Subcutaneous abdominal adipose tissue (tissue), 5 donors: ENCODE measurements around the gene TRPM2.
"Not testable (repeated sequence)": the region's sequence is repeated elsewhere in the genome, so short reads cannot be mapped to it uniquely, and the experiment has no call there.

ENCODE experiments used
- H3K27ac ChIP-seq: one replicate; pipeline ENCODE4 v1.7.0; 2013; ENCODE audit warnings: low read depth, mild to moderate bottlenecking, inconsistent platforms, low read length, moderate library complexity
- H3K27me3 ChIP-seq, 5 donors: one replicate each; pipeline ENCODE4 v1.7.0; 2013; ENCODE audit warnings: low read length in 5 of 5, inconsistent platforms in 1 of 5; ENCODE audit not compliant: control insufficient read depth in 5 of 5, insufficient read depth in 4 of 5
- H3K36me3 ChIP-seq, 5 donors: one replicate each; pipeline ENCODE4 v1.7.0; 2013; ENCODE audit warnings: low read length in 5 of 5; ENCODE audit not compliant: control insufficient read depth in 5 of 5, insufficient read depth in 5 of 5
- H3K4me1 ChIP-seq, 5 donors: one replicate each; pipeline ENCODE4 v1.7.0; 2013; ENCODE audit warnings: low read length in 5 of 5, mild to moderate bottlenecking in 3 of 5, moderate library complexity in 1 of 5; ENCODE audit not compliant: control insufficient read depth in 5 of 5, insufficient read depth in 5 of 5
- H3K4me3 ChIP-seq, 5 donors: one replicate each; pipeline ENCODE4 v1.7.0; 2013; ENCODE audit warnings: low read length in 5 of 5, low read depth in 1 of 5
- H3K9ac ChIP-seq, 5 donors: one replicate each; pipeline ENCODE4 v1.7.0; 2013; ENCODE audit warnings: low read length in 5 of 5, mild to moderate bottlenecking in 4 of 5, moderate library complexity in 3 of 5
- H3K9me3 ChIP-seq, 5 donors: one replicate each; pipeline ENCODE4 v1.7.0; 2013; ENCODE audit warnings: low read length in 5 of 5; ENCODE audit not compliant: control insufficient read depth in 5 of 5
- donor health status: healthy.
- donor health status: healthy.
- donor health status: healthy.
- donor health status: healthy.
- donor health status: healthy.

TRPM2 gene

GRCh38 chr21:44354775-44355771 is 1.7 kb downstream of the TRPM2 start:
- Histone ChIP-seq H3K9ac (no peak overlapping the region), H3K4me3 (peak overlapping the region in 3 of 5 donors; percentile 5 to 60 (median 51)), H3K27me3 (peaks cover 0 to 10% (median 0%) of the 10 kb centered on the region in 5 donors), H3K27ac (no peak overlapping the region), H3K4me1 (peaks cover 9 to 56% (median 41%) of the 10 kb centered on the region in 5 donors), H3K9me3 (no peaks in the 10 kb centered on the region), H3K36me3 (peaks cover 0 to 10% (median 0%) of the 10 kb centered on the region in 5 donors)

- Histone ChIP-seq H3K4me3 (no peak overlapping the region), H3K27ac (no peak overlapping the region), H3K4me1 (peaks cover 9 to 50% (median 35%) of the 10 kb centered on the region in 5 donors), H3K9ac (no peak overlapping the region), H3K27me3 (peaks cover 0 to 7% (median 0%) of the 10 kb centered on the region in 5 donors), H3K36me3 (peaks cover 0 to 10% (median 0%) of the 10 kb centered on the region in 5 donors), H3K9me3 (no peaks in the 10 kb centered on the region)
Observed at GRCh38 chr21:44356160-44356559, 2.7 kb downstream of the TRPM2 start.

- Histone ChIP-seq H3K27me3 (peaks cover 0 to 2% (median 0%) of the 10 kb centered on the region in 5 donors), H3K9ac (no peak overlapping the region), H3K36me3 (peaks cover 0 to 10% (median 0%) of the 10 kb centered on the region in 5 donors), H3K9me3 (no peaks in the 10 kb centered on the region), H3K27ac (no peak overlapping the region), H3K4me1 (peaks cover 9 to 45% (median 31%) of the 10 kb centered on the region in 5 donors), H3K4me3 (no peak overlapping the region)
Observed at GRCh38 chr21:44356636-44357035, 3.2 kb downstream of the TRPM2 start.

- no peak overlapping the region for H3K27ac ChIP-seq
Observed at GRCh38 chr21:44357064-44357837, 3.8 kb downstream of the TRPM2 start.

GRCh38 chr21:44359396-44359795 is 6.0 kb downstream of the TRPM2 start:
- H3K27me3 ChIP-seq, result peaks cover 0 to under 1% (median 0%) of the 10 kb centered on the region in 5 donors
- peaks cover 0 to 13% (median 0%) of the 10 kb centered on the region in 5 donors for H3K9me3 ChIP-seq
- H3K4me1 ChIP-seq, result peaks cover under 1 to 18% (median 4%) of the 10 kb centered on the region in 5 donors
- H3K4me3 ChIP-seq, result no peak overlapping the region
- H3K27ac ChIP-seq, result no peak overlapping the region
- H3K9ac ChIP-seq, result no peak overlapping the region
- H3K36me3 ChIP-seq, result peaks cover 0 to 10% (median 0%) of the 10 kb centered on the region in 5 donors

More at GRCh38 chr21:44357064-44357837, 3.8 kb downstream of the TRPM2 start:
- Histone ChIP-seq H3K4me1 (peaks cover 9 to 39% (median 26%) of the 10 kb centered on the region in 5 donors), H3K36me3 (peaks cover 0 to 10% (median 0%) of the 10 kb centered on the region in 5 donors), H3K9ac (no peak overlapping the region), H3K4me3 (no peak overlapping the region), H3K9me3 (no peaks in the 10 kb centered on the region), H3K27me3 (no peaks in the 10 kb centered on the region)

GRCh38 chr21:44360159-44360558 is 6.7 kb downstream of the TRPM2 start:
- Histone ChIP-seq H3K27ac (no peak overlapping the region), H3K4me3 (no peak overlapping the region)

GRCh38 chr21:44361903-44362302 is 8.5 kb downstream of the TRPM2 start:
- H3K36me3 ChIP-seq, result peaks cover 0 to 18% (median 0%) of the 10 kb centered on the region in 5 donors
- H3K9ac ChIP-seq, H3K4me3 ChIP-seq, H3K4me1 ChIP-seq, H3K27me3 ChIP-seq, H3K27ac ChIP-seq: not testable (repeated sequence)
- H3K9me3 ChIP-seq, result peaks cover 0 to 14% (median 0%) of the 10 kb centered on the region in 5 donors

More at GRCh38 chr21:44360159-44360558, 6.7 kb downstream of the TRPM2 start:
- H3K4me1 ChIP-seq, result peaks cover 0 to 11% (median 0%) of the 10 kb centered on the region in 5 donors
- no peak overlapping the region for H3K9ac ChIP-seq
- peaks cover 0 to 11% (median 0%) of the 10 kb centered on the region in 5 donors for H3K36me3 ChIP-seq
- peaks cover 0 to 2% (median 0%) of the 10 kb centered on the region in 5 donors for H3K27me3 ChIP-seq
- peaks cover 0 to 14% (median 0%) of the 10 kb centered on the region in 5 donors for H3K9me3 ChIP-seq

GRCh38 chr21:44363278-44363677 is 9.9 kb downstream of the TRPM2 start:
- no peak overlapping the region for H3K27ac ChIP-seq
- no peak overlapping the region for H3K4me3 ChIP-seq
- H3K27me3 ChIP-seq, result peaks cover 0 to 6% (median 2%) of the 10 kb centered on the region in 5 donors
- H3K4me1 ChIP-seq, result no peaks in the 10 kb centered on the region
- peaks cover 0 to 15% (median 0%) of the 10 kb centered on the region in 5 donors for H3K36me3 ChIP-seq
- H3K9ac ChIP-seq, result no peak overlapping the region
- peaks cover 0 to 14% (median 0%) of the 10 kb centered on the region in 5 donors for H3K9me3 ChIP-seq

GRCh38 chr21:44364151-44365053 is 11.0 kb downstream of the TRPM2 start:
- peaks cover 0 to 14% (median 0%) of the 10 kb centered on the region in 5 donors for H3K9me3 ChIP-seq
- H3K9ac ChIP-seq, result no peak overlapping the region
- H3K4me3 ChIP-seq, result no peak overlapping the region
- no peak overlapping the region for H3K27ac ChIP-seq
- H3K4me1 ChIP-seq, result peaks cover 0 to 3% (median 0%) of the 10 kb centered on the region in 5 donors
- peaks cover 0 to 10% (median 7%) of the 10 kb centered on the region in 5 donors for H3K27me3 ChIP-seq
- H3K36me3 ChIP-seq, result peaks cover 0 to 15% (median 0%) of the 10 kb centered on the region in 5 donors
